HG03457 (cell line): ENCODE results near the gene DMRTB1.
"Not testable (repeated sequence)": the region's sequence is repeated elsewhere in the genome, so short reads cannot be mapped to it uniquely, and the experiment has no call there.

Experiments used
- ATAC-seq: cut with Tn5 transposase; IDR thresholded peaks from one replicate; pipeline ENCODE4 v1.9.1; 2021; ENCODE audit warnings: moderate number of reproducible peaks; ENCODE audit not compliant: unreplicated experiment

The DMRTB1 gene

DNA sequence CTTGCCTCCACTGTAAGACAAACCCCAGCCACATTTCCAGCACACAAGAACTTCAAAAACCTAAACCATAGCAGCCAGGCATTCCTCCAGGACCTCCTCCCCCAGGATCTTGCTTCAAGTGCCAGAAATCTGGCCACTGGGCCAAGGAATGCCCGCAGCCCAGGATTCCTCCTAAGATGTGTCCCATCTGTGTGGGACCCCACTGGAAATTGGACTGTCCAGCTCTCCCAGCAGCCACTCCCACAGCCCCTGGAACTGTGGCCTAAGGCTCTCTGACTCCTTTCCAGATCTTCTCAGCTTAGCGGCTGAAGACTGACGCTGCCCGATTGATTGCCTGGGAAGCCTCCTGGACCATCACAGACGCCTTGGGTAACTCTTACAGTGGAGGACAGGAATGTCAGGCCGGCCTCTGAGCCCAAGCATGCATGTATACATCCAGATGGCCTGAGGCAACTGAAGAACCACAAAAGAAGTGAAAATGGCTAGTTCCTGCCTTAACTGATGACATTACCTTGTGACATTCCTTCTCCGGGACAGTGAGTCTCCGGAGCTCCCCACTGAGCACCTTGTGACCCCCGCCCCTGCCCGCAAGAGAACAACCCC, 24.7 kb upstream of the DMRTB1 start:
- ATAC-seq: not testable (repeated sequence)

DNA sequence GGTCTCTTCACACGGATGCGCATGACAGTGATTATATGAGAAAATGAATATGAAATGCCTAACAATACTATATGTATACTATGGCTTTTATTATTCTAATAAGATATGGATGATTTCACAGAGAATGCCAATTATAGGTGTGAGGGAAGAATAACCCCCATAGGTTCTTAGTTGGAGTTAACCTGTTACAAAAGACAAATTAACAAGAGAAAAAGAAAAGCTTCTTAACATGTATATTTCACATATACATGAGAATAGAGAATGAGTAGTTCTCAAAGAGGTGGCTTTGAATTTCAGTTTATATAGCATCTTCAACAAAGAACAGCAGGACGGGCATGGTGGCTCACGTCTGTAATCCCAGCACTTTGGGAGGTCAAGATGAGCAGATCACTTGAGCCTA, 24.0 kb upstream of the DMRTB1 start:
- ATAC-seq: no peak

- no peak for ATAC-seq
Observed at GRCh38 chr1:53438427-53439336, 20.5 kb upstream of the DMRTB1 start.

DNA sequence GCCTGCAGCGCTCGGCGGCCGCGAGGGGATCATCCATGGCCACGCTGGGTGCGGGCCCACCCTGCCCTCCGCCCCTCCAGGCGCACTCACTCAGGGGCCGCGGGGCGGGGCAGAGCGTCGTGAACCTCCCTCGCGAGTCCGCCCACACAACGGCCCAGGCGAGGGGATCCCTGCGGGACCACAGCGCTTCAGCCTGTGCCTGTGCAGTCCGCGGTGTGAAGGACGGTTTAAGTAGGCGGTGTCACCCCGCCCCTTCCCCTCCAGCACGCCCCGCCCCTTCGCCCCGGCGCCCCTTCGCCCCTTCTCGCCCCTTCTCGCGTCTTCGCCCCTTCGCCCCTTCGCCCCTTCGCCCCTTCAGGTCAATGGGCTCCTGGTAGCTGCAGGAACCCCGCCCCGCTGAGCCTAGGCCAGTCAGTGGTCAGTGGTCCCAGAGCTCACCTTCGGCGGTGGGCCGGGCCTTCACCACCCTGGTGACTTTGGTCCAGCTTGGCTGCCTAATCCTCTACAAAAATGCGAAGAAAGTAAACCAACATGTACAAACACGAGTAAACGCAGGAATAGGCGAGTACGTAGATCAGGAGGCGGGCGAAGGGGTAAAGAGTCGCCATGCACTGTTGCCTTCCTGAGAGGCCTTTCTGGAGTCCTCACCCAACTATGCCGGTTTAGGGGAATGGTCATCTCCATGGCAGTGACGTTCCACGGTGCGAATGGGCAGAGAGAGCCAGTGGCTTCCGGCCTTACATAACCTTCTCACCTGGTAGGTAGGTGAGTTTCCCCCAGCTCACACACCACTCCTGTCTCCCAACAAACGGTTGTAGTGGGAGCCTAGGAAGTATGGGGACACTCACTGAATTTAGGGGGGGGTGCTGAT, 19.6 kb upstream of the DMRTB1 start:
- ATAC-seq: no peak

DNA sequence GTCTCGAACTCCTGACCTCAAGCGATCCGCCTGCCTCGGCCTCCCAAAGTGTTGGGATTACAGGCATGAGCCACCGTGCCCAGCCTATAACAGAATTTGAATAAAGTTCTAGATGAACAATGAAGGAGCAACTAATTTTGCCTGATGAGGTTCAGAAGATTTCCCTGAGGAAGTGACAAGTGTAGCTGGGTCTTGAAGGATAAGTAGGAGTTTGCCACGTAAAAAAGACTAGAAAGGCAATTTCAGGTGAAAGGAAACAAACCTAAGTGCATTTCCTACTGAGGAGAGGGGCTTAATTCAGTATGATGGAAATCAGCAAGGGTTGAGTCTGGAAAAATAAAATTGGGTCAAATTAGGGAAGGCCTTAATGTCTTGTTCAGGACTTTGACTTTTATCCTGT, 18.6 kb upstream of the DMRTB1 start:
- no peak for ATAC-seq

DNA sequence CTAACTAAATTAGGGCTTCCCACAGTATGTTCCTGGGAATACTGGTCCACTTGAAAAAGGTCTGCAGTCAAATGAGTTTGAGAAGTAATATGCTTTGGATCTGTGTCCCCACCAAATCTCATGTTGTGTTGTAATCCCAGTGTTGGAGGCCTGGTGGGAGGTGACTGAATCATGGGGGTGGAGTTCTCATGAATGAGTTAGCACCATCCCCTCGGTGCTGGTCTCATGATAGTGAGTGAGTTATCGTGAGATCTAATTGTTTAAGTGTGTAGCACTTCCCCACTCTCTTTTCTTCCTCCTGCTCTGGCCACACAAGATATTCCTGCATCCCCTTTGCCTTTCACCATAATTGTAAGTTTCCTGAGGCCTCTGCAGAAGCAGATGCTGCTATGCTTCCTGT, 16.9 kb upstream of the DMRTB1 start:
- no peak for ATAC-seq

GRCh38 chr1:53446051-53446450, 13.1 kb upstream of the DMRTB1 start:
- ATAC-seq: no peak

DNA sequence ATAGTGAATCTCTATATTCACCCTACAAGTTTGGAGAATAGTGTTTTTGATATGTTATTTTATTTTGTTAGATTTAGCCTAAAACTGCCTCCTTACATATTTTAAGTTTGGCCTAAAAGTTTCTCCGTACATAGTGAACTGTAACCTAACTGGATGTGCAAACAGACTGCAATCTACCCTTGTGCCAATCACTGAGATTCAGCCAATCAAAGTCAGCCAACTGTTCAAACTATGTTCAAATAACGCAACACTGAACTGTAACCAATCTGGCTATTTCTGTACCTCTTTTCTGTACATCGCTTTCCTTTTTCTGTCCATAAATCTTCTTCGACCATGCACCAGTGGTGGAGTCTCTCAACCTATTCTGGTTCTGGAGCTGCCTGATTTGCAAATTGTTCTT, 11.8 kb upstream of the DMRTB1 start:
- ATAC-seq: no peak

GRCh38 chr1:53448241-53448841, 10.9 kb upstream of the DMRTB1 start:
- ATAC-seq: no peak

DNA sequence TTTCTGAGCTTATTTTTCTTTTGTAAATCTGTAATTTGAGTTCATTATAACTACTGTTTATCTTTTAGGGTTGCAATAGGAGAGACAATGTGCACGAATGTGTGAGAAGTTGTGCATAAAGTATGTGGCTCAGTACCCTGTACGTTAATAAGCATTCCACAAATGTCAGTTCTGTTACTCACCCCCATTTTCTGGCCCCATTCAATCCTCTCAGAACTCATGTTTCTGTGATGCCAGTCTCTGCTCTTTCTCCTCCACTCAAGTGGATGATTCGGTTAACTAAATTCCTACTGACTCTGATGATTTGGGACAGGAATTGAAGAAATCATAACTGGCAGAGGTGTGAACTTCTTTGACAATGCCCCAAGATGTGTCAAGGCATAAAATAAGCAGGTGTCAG, 10.2 kb upstream of the DMRTB1 start:
- ATAC-seq: no peak

DNA sequence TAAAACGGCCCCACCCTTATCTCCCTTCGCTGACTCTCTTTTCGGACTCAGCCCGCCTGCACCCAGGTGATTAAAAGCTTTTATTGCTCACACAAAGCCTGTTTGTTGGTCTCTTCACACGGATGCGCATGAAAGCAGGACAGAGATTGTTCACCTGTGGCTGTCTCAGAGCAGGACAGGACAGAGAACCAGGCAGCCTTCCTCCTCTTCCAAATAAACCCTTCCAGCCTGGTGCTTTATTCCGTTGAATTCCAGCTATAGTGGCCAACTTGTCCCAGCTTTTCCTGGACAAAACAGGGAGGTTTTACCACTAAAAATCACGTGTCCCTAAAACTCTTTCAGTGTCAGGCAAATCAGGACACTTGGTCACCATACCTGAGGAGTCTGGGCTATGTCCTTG, 9.5 kb upstream of the DMRTB1 start:
- ATAC-seq: no peak

DNA sequence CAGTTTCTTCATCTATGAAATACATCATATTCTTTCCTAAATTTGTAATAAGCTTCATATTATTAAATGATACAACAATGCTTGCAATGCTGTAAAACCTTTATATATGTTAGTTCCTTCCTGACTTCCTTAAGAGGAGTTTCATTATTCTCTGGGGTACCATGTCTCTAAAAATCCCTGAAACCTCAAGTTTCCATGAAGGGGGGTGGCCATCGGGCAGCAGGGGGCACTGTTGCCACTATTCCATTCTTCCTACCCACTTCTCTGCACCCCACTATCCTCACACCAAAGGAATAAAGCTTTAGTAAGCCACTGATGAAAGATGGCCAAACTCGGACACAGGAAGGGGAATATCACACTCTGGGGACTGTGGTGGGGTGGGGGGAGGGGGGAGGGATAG, 9.0 kb upstream of the DMRTB1 start:
- ATAC-seq: no peak

DNA sequence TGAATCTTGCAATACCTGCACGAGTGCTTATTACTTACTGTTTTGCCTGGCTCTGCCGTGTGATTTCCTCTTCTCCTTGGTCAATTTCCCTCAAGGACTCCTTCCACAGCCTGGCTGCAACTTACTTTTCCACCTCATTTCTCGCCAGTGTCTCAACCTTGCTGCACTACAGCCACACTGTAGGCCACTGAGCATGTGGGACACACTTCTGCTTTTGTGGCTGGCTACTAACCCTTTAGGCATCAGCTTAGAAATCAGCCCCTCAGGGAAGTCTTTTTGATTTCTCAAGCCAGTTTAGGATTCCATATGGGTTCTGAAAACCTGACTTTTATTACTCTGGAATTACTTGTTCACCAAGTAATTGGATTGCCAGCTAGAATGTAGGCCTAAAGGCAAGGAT, 5.2 kb upstream of the DMRTB1 start:
- no peak for ATAC-seq

DNA sequence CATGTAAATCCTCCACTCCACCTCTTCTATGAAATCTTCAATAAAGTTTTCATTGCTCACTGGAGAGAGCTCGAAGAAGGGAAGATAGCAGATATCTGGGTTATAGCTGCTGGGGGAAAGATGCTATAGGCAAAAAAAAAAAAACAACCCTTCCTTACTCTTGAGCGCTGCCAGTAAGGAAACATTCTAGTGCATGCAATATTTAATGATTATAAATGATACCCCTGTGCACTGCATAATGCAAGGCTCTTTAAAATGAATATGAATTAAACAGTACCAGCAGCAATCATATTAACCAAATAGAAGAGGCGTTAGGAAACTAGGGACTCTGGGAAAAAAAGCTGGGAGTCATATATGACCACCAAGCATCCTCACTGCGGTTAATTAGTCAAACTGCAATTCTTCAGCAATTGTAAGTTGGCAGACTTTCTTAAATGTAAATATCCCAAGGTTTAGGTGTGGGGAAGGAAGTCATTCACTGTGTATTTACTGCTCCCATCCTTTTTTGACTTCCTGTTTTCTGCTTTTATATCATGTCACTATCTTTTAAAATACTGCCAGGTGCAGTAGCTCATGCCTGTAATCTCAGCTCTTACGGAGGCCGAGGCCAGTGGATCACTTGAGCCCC, 3.7 kb upstream of the DMRTB1 start:
- ATAC-seq: no peak

DNA sequence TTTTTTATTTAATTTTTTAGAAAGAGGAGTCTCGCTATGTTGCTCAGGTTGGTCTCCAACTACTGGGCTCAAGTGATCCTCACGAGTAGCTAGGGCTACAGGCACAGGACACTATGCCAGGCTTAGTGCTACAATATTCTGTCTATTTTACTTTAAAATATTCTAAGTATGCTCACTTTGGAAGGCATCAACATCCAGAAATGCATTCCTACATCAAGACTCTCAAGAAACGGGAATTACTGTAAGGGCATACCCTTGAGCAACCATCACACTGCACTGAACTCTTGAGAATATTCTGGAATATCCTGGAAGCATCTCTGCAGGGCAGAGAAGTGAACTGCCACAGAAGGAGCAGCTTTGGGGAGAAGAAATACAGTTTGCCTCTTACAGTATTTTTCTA, 565 bp upstream of the DMRTB1 start:
- ATAC-seq: no peak

GRCh38 chr1:53460211-53460634, 1.0 kb downstream of the DMRTB1 start:
- ATAC-seq: no peak

- no peak for ATAC-seq
Observed at GRCh38 chr1:53460666-53461322, 1.6 kb downstream of the DMRTB1 start.

- no peak for ATAC-seq
Observed at GRCh38 chr1:53461323-53462044, 2.3 kb downstream of the DMRTB1 start.

GRCh38 chr1:53462193-53462592, 3.0 kb downstream of the DMRTB1 start:
- no peak for ATAC-seq
